ENCODE results near the gene NUP160.
"Not testable (repeated sequence)": the region's sequence is repeated elsewhere in the genome, so short reads cannot be mapped to it uniquely, and the experiment has no call there.

NUP160 gene

GRCh38 chr11:47847892-47848699 is at the start of gene NUP160:
Gene NUP160 (minus strand): TSS chr11:47848350. CDS start chr11:47848318, 32 bp downstream.
- peak; percentile 79 to 89 (median 88) for DNase-seq

GRCh38 chr11:47896199-47896598 is 48.0 kb upstream of the NUP160 start:
- DNase-seq, result no peak

GRCh38 chr11:47895035-47895434 is 46.9 kb upstream of the NUP160 start:
- DNase-seq, result no peak

- DNase-seq, result not testable (repeated sequence)
Measured at GRCh38 chr11:47892546-47893276, 44.6 kb upstream of the NUP160 start.

GRCh38 chr11:47891886-47892285 is 43.7 kb upstream of the NUP160 start:
- DNase-seq, result no peak

- DNase-seq, result no peak
Measured at GRCh38 chr11:47889714-47890441, 41.7 kb upstream of the NUP160 start.

- no peak for DNase-seq
Measured at GRCh38 chr11:47887910-47888569, 39.9 kb upstream of the NUP160 start.

- no peak for DNase-seq
Measured at GRCh38 chr11:47886096-47886495, 37.9 kb upstream of the NUP160 start.

- DNase-seq, result not testable (repeated sequence)
Measured at GRCh38 chr11:47882437-47882836, 34.3 kb upstream of the NUP160 start.

GRCh38 chr11:47881145-47881544 is 33.0 kb upstream of the NUP160 start:
- no peak for DNase-seq

GRCh38 chr11:47879259-47880158 is 31.4 kb upstream of the NUP160 start:
- DNase-seq, result no peak

GRCh38 chr11:47875858-47876257 is 27.7 kb upstream of the NUP160 start:
- DNase-seq, result peak in 1 of 3 experiments; percentile 29

GRCh38 chr11:47870404-47870803 is 22.3 kb upstream of the NUP160 start:
- no peak for DNase-seq

GRCh38 chr11:47869544-47870393 is 21.6 kb upstream of the NUP160 start:
- no peak for DNase-seq

- DNase-seq, result no peak
Measured at GRCh38 chr11:47867823-47868222, 19.7 kb upstream of the NUP160 start.

- DNase-seq, result peak in 1 of 3 experiments; percentile 43
Measured at GRCh38 chr11:47866892-47867291, 18.7 kb upstream of the NUP160 start.

- no peak for DNase-seq
Measured at GRCh38 chr11:47864901-47865300, 16.8 kb upstream of the NUP160 start.

GRCh38 chr11:47863898-47864430 is 15.8 kb upstream of the NUP160 start:
- no peak for DNase-seq

GRCh38 chr11:47863189-47863897 is 15.2 kb upstream of the NUP160 start:
- no peak for DNase-seq

GRCh38 chr11:47861728-47862127 is 13.6 kb upstream of the NUP160 start:
- no peak for DNase-seq
